ENCODE data around the gene AK9.
"Not testable (repeated sequence)": the region's sequence is repeated elsewhere in the genome, so short reads cannot be mapped to it uniquely, and the experiment has no call there.

Gene AK9

GRCh38 chr6:109695468-109695867, 4.5 kb upstream of the AK9 start:
- no peak for DNase-seq (ENCODE audit: low spot score)

DNA sequence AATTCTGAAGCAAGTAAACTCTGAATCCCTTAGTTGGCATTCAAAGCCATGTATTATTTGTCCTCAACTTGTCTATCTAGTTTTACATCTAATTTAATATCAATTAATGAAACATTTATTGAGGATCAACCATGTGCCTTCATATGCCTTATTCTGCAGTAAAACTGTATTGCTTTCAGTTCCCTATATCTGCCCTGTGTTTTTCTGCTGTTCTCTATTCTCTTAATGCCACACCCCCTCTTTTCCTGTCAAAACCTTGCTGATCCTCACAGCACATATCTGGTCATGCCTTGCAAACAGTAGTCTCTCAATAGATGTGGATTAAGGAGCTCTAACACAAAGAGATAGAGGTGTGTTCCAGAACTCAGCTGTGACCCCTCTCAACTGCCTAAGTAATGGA, 2.1 kb upstream of the AK9 start:
- no peak for DNase-seq (ENCODE audit: low spot score)

DNA sequence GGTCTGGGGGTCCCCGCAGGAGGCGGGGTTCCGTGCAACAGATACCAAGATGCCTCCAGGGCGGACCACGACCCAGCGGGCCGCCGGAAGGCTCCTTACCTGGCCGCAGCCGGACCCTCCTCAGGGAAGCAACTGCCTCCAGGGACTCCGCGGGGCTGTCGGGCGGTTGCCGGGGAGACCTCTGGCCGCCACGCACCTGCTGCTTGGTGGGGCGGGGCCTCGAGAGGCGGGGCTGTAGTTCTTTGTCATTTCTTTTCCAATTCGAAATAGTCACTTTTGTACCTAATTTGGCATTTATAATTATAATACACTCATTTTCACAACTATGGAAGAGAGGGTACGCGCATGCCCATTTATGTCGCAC, 647 bp downstream of the AK9 start:
- peak; percentile 18 for DNase-seq (ENCODE audit: low spot score)

GRCh38 chr6:109687271-109687761, 3.7 kb downstream of the AK9 start:
- DNase-seq (ENCODE audit: low spot score) = no peak

DNA sequence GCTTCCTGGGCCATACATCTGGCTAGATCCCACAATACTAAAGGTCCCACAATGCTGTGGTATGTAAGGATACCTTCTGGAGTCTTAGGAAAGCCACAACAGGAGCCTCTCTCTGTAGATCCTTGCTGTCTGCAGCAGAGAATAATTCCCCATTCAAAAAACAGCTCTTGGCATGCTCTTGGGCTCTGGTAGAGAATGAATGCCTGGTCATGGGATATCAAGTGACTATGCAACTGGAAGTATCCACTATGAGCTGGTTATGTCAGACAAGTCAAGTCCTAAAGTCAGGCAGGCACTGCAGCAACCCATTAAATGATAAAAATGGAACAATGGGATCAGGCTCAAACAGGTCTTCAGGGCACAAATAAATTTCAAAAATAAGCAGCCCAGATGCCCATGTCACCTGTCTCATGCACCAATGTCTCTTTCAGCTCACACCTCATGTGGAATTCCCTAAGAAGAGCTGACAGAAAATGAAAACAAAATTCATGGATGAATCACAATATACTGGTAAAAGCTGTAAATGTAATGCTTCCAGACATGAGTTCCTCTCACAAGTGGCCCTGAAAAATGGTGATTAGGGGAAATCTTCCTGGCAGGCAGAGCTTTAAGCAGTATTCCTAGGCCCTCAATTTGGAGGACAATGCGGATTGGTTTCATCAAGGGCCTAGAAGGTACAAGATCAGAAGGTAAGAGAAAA, 4.3 kb downstream of the AK9 start:
- DNase-seq (ENCODE audit: low spot score) = no peak

GRCh38 chr6:109678661-109679505, 12.1 kb downstream of the AK9 start:
- not testable (repeated sequence) for DNase-seq (ENCODE audit: low spot score)

DNA sequence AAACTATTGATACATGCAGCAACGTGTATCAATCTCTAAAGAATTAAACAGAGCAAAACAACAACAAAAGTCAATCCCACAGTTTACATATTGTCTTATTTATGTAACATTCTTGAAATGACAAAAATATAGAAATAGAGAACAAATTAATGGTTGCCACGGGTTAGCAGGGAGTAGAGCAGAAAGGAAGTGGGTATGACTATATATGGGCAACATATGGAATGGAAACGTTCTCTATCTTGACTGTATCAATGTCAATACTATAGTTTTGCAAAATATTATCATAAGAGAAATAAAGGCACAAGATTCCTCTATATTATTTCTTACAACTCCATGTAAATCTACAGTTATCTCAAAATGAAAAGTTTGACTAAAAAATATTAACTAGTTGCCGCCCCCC, 12.8 kb downstream of the AK9 start:
- DNase-seq (ENCODE audit: low spot score) = no peak

- no peak for DNase-seq (ENCODE audit: low spot score)
Measured at GRCh38 chr6:109676724-109677123, 14.3 kb downstream of the AK9 start.

GRCh38 chr6:109672839-109673238, 18.2 kb downstream of the AK9 start:
- no peak for DNase-seq (ENCODE audit: low spot score)

DNA sequence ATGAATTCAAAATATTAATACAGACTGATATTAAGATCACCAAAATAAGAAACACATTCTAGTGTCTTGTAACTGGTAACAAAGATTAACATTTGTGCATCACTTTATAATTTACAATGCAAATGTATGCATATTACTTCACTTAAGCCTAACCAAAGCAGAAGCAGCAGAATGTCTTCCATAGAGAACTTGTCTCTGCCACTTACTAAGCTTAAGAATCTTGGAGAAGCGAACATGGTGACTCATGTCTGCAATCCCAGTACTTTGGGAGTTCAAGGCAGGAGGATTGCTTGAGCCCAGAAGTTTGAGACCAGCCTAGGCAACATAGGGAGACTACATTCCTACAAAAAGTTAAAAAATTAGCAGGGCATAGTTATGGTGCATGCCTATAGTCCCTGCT, 18.8 kb downstream of the AK9 start:
- DNase-seq (ENCODE audit: low spot score) = no peak

GRCh38 chr6:109671733-109672132, 19.3 kb downstream of the AK9 start:
- DNase-seq (ENCODE audit: low spot score) = no peak

GRCh38 chr6:109669811-109670210, 21.2 kb downstream of the AK9 start:
- DNase-seq (ENCODE audit: low spot score) = no peak

DNA sequence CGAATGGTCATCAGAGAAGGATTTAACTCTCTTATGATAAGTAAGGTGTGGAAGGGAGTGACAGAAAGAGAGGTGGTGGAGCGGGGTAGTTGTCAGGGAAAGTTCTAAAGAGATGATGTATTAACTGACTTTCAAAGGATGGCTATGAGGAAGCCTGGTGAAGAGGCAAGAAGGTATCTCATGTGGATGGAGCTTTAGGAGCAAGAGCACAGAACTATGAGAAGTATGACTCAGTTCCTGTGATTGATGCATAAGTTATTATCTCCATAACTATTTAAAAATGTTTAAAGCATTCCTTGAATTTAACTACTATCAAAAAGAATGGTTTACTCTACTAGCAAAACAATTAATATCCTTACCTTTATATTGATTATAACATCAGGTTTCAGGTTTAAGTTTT, 28.8 kb downstream of the AK9 start:
- no peak for DNase-seq (ENCODE audit: low spot score)

DNA sequence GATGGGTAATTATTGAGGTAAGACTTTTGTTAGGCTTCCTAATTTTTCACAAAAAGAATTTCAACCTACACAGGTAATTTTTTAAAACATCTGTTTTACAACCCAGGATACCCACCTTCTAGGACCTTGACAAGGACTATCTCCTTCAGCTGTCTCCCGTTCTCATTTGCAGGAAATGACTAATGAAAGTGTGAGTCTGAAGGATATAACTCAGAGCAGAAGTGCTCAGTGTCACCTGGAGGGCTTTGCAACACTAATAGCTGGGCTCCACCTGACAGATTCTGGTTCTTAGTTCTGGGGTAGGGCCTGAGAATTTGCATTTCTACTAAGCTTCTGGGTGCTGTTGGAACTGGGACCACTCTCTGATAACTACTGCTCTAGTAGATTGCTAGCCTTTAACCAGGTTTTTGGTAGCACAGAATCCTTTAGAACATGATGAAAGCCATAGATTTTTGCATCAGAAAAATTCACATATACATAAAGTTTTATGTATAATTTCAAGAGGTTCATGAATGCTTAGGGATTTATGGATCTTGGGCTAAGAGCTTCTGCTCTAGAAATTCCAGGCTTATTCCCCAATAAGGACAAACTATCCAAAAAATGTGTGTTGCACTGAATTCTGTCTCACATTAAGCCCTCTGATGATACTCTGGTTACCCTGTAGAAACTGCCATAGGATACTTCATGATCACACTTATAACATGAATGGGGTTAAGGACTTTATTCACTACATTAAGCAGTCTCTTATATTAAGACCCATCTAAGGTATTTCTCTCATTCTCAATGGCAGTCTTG, 30.3 kb downstream of the AK9 start:
- no peak for DNase-seq (ENCODE audit: low spot score)

GRCh38 chr6:109655761-109656262, 35.2 kb downstream of the AK9 start:
- no peak for DNase-seq (ENCODE audit: low spot score)

GRCh38 chr6:109653264-109653663, 37.7 kb downstream of the AK9 start:
- DNase-seq (ENCODE audit: low spot score) = no peak

GRCh38 chr6:109644131-109644530, 46.9 kb downstream of the AK9 start:
- no peak for DNase-seq (ENCODE audit: low spot score)

DNA sequence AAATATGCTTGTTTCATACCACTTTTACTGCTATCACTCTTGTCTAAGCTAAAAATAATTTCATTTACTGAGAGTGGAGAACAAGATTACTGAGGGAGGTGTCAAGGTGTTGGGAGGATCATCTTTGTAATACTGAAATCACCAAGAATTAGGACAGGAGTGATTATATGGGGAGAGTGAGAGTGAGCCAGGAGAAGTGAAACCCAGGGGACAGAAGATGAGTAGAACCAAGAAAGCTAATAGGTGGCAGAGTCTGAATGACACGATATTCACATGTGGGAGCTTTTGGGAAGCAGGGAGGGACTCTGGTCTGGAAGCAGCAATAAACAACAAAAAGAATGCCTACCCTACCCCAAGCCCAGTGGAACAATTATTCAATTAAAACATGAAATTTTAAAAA, 58.6 kb downstream of the AK9 start:
- DNase-seq (ENCODE audit: low spot score) = no peak

- DNase-seq (ENCODE audit: low spot score) = no peak
Measured at GRCh38 chr6:109631403-109631802, 59.6 kb downstream of the AK9 start.

- no peak for DNase-seq (ENCODE audit: low spot score)
Measured at GRCh38 chr6:109628158-109629000, 62.6 kb downstream of the AK9 start.

- no peak for DNase-seq (ENCODE audit: low spot score)
Measured at GRCh38 chr6:109626311-109626710, 64.7 kb downstream of the AK9 start.

GRCh38 chr6:109625199-109625598, 65.8 kb downstream of the AK9 start:
- DNase-seq (ENCODE audit: low spot score) = no peak

Data from hematopoietic multipotent progenitor cell treated with erythropoietin and hydrocortisone succinate and interleukin-3 and kit ligand, for 15 days (in vitro differentiated cells).